Esophagus (tissue), 2 donors: ENCODE data around the gene PPP1R3C. TPM values are rescaled to one million over a fixed set of nuclear protein-coding genes. Genes with fewer than 3 reads are reported as not detected.

Experiments used
- H3K27ac ChIP-seq, 2 donors: one replicate each; pipeline ENCODE4 v1.5.1; 2013; ENCODE audit warnings: low read depth in 2 of 2, mild to moderate bottlenecking in 2 of 2, inconsistent platforms in 1 of 2, low read length in 1 of 2, moderate library complexity in 1 of 2
- H3K27me3 ChIP-seq, 2 donors: one replicate each; pipeline ENCODE4 v1.6.1; 2013; ENCODE audit warnings: low read length in 2 of 2, control low read depth in 1 of 2, mild to moderate bottlenecking in 1 of 2; ENCODE audit not compliant: insufficient read depth in 2 of 2, control insufficient read depth in 1 of 2
- H3K36me3 ChIP-seq, 2 donors: one replicate each; pipeline ENCODE4 v1.6.1; 2013; ENCODE audit warnings: low read length in 1 of 2; ENCODE audit not compliant: control insufficient read depth in 2 of 2, insufficient read depth in 2 of 2
- H3K4me1 ChIP-seq, 2 donors: one replicate each; pipeline ENCODE4 v1.6.1; 2013; ENCODE audit warnings: low read length in 1 of 2; ENCODE audit not compliant: control insufficient read depth in 2 of 2, insufficient read depth in 2 of 2
- H3K4me3 ChIP-seq, 2 donors: one replicate each; pipeline ENCODE4 v1.5.1; 2013; ENCODE audit warnings: low read length in 2 of 2, mild to moderate bottlenecking in 2 of 2, low read depth in 1 of 2, moderate library complexity in 1 of 2
- H3K9me3 ChIP-seq, 2 donors: one replicate each; pipeline ENCODE4 v1.6.1; 2013; ENCODE audit warnings: mild to moderate bottlenecking in 2 of 2, low read depth in 1 of 2, low read length in 1 of 2, moderate library complexity in 1 of 2; ENCODE audit not compliant: control insufficient read depth in 2 of 2, insufficient read depth in 1 of 2
- WGBS, 2 donors: extraction: QIAGEN DNeasy Blood & Tissue Kit; methylation state at CpG; one replicate each; pipeline ENCODE4 v1.1.7; 2013; 5-methylcytosine and 5-hydroxymethylcytosine counted together
- polyA plus RNA-seq, 2 donors: library from polyadenylated mRNA; stranded (reverse); fragments of 200-250 nt; gene quantifications; one replicate each; pipeline ENCODE4 v1.2.3, GENCODE V29; 2013
- donor health status: healthy with polysubstance abuse.
- donor health status: Bipolar disorder and iron deficiency.

The PPP1R3C gene
- polyA plus RNA-seq, 2 donors, result 50.0 to 59.4 TPM

DNA sequence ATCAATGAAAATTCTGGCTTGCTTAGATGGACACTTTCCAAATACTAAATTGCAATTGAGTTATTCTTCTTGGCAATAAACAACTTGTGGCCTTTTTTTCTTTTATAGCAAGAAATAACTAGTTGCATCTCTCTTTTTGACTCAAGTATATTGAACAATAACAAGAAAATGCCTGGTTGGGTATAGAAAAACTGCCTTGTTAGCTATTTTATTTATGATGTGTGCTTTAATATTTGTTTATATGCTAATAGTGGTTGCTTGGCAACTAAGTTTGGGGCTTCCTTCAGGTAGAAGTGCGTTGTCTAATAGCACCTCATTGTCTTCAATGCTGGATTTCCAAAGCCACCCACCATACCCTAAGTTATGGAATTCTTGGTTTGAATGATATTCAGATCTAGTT is 30.1 kb upstream of the PPP1R3C start:
- Histone ChIP-seq H3K4me3 (no peak overlapping the region), H3K9me3 (no peaks in the 10 kb centered on the region), H3K4me1 (no peaks in the 10 kb centered on the region), H3K27me3 (no peaks in the 10 kb centered on the region), H3K36me3 (no peaks in the 10 kb centered on the region), H3K27ac (no peak overlapping the region)
- WGBS, 2 donors, result 58 to 86% methylated on average over 1 of the region's 1 CpG

DNA sequence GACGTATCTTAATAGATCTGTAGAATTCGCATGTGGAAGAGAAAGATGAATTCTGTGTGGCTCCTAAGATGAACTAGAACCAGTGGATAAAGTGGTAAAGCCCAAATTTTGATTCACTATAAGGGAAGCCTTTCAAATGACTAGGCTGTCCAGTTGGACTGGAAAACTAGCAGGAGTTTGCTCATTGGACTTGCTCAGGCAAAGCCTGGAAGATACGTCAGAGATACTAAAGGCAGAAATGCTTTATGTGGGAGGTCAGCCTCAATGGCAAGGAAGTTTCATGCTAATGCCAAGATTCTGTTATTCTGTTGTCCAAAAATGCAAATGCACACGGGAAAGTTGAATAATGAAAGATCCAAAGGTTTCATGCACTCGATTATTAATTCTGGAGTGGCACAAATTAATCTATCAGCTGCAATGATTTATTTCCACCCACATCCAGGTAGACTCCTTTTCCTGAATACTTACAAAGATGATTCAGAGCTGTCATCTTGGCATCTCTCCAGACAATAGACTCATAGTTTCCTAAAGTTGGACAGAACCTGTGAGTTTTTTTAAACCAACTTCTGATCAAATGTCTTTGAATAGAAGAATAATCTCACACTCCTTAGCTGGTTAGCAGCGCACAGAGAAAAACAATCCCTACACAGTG is 20.5 kb upstream of the PPP1R3C start:
- Histone ChIP-seq H3K4me1 (no peaks in the 10 kb centered on the region), H3K4me3 (no peak overlapping the region), H3K27ac (peak overlapping the region in 1 of 2 donors; percentile 55), H3K27me3 (no peaks in the 10 kb centered on the region), H3K36me3 (no peaks in the 10 kb centered on the region), H3K9me3 (no peaks in the 10 kb centered on the region)
- WGBS, 2 donors, result 46 to 59% methylated on average over 6 of the region's 6 CpGs

DNA sequence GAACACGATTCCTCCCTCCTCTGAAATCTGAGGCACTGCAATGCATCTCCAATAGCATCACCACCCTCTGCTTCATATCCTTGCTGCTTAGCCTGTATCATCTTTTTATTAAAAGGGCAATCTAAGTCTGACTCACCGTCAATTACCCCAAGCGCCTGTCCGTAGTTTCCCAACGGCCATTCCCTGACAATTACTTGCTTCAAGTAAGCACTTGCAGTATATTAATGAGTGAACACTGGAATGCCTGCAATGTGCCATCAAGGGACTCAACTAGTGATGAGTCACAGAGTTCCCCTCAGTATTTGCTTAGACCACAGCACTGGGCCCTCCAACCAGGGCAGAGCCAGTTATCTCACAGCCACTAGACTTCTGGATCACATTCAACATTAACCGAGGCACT is 19.5 kb upstream of the PPP1R3C start:
- Histone ChIP-seq H3K27me3 (no peaks in the 10 kb centered on the region), H3K4me1 (no peaks in the 10 kb centered on the region), H3K4me3 (no peak overlapping the region), H3K27ac (peak overlapping the region in 1 of 2 donors; percentile 44), H3K9me3 (no peaks in the 10 kb centered on the region), H3K36me3 (no peaks in the 10 kb centered on the region)
- 53 to 54% methylated on average over 6 of the region's 6 CpGs for WGBS, 2 donors

DNA sequence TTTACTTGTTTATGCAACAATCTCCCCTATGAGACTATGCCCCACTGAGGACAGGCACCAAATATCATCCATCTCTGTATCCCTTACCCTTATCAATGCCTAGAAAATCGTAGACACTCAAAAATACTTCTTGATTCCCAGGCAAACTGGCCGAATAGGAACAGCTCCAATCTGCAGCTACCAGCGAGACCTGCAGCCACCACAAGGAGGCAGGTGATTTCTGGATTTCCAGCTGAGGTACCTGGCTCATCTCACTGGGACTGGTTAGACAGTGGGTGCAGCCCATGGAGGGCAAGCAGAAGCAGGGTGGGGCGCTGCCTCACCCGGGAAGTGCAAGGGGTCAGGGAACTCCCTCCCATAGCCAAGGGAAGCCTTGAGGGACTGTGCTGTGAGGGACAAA is 10.8 kb upstream of the PPP1R3C start:
- H3K4me3 ChIP-seq, result no peak overlapping the region
- H3K27me3 ChIP-seq, result no peaks in the 10 kb centered on the region
- H3K4me1 ChIP-seq, result no peaks in the 10 kb centered on the region
- no peak overlapping the region for H3K27ac ChIP-seq
- WGBS, 2 donors, result 65 to 70% methylated on average over 5 of the region's 5 CpGs
- no peaks in the 10 kb centered on the region for H3K36me3 ChIP-seq
- H3K9me3 ChIP-seq, result no peaks in the 10 kb centered on the region

DNA sequence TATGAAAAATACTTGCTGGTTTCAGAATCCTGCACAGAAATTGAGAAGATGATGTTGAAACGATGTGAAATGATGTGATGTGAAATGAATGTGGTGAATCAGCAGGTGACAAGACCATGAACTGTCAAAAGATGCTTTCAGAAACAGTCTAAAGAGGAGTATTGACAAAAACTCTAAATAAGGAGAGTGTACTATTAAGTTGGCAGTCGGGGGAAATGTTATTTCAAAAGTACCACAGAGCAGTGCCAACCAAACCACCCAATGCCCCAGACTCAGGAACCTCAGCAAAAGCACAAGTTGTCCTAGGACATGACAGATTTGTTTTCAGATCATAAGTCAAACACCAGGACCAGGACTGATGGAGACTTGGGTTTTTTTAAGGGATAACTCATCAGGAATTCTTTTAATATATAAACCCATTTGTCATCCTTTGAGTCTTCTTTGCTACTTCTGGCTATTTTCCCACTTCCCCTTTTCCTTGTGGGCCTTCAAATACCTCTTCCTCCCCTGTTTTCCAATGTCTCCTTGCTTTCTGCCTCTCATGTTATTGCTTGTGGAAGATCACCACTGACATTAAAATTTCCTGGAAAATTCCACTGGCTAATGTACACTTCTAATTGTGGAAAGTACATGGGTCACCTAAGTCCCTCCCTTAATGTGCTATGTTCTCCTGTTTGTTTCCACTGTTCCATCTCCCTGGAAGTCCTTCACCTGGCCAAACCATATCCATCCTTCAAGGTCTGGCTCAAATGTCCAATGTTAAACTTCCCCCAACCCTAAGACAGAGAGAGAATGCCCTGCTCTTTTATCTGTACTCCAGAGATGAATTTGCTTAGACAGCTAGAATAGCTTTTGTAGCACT is 10.2 kb upstream of the PPP1R3C start:
- Histone ChIP-seq H3K36me3 (no peaks in the 10 kb centered on the region), H3K4me1 (no peaks in the 10 kb centered on the region), H3K9me3 (no peaks in the 10 kb centered on the region), H3K27ac (no peak overlapping the region), H3K4me3 (no peak overlapping the region), H3K27me3 (no peaks in the 10 kb centered on the region)
- WGBS, 2 donors, result 60 to 63% methylated on average over 2 of the region's 2 CpGs

DNA sequence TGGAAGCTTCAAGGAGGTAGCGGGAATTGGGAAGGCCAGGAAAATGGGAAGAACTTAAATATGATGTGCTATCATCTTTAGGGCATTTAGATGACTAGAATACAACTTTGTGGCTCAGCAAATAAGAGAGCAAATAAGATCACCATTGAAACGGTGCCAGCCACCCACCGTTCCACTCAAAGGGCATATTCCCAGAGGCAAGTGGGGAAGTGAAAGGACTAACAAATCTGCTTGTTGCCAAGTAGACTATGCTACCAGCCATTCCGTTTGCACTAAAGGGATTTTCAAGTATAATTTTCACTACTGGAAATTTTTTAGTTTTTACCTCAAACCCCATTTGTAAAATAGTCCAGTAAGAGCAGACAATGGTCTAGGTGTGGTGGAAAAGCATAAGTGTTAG is 4.0 kb upstream of the PPP1R3C start:
- WGBS, 2 donors, result 68 to 74% methylated on average over 4 of the region's 4 CpGs
- no peaks in the 10 kb centered on the region for H3K36me3 ChIP-seq
- peaks cover 0 to 4% of the 10 kb centered on the region in 2 donors for H3K4me1 ChIP-seq
- no peak overlapping the region for H3K4me3 ChIP-seq
- H3K27me3 ChIP-seq, result no peaks in the 10 kb centered on the region
- H3K27ac ChIP-seq, result no peak overlapping the region
- no peaks in the 10 kb centered on the region for H3K9me3 ChIP-seq

DNA sequence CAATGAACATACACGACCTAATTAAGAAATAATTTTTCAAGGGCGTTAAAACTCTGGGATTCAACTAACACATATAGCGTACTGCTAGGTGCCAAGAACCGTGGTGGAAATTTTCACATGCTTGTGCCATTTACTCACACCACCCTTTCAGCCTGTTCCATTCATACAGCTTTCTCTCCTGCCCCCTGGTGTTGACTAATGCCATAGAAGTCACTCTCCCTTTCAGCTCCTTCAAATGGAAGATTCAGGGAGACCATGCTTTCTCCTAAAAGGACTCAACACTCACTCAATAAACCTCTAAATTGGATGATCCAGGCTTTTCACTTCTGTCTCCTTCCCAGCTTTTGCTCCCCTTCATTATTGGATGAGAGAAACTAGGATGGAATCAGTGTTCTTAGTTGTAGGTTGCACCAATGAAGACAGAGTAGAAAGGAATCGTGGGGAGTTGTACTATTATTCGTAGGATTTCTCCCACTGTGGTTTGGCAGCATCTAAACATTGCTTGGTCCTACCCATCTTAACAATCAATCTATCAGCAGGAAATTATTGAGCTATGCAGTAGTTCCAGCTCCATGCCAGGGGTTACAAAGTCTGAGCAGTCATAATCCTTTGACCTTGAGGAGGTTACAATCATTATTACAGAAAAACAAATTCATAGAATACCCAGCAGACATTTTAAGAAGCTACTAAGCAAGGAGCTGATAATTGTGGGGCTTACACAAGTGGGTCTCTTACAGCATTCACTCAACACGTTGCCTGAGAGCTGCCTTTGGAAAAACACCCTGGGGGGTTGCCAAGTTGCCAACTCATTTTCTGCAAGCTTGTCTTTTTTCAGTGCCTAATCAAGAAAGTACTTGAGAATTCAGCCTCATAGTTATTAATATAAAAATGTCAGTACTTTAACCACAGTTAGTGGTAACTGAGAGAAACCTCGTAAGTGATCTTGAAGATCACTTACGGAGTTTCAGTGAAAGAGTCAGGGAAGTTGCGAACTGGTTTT is 2.8 kb upstream of the PPP1R3C start:
- H3K27ac ChIP-seq, result no peak overlapping the region
- 49 to 50% methylated on average over 10 of the region's 10 CpGs for WGBS, 2 donors
- no peak overlapping the region for H3K4me3 ChIP-seq
- H3K27me3 ChIP-seq, result no peaks in the 10 kb centered on the region
- H3K4me1 ChIP-seq, result peaks cover 0 to 4% of the 10 kb centered on the region in 2 donors
- H3K36me3 ChIP-seq, result no peaks in the 10 kb centered on the region
- no peaks in the 10 kb centered on the region for H3K9me3 ChIP-seq

DNA sequence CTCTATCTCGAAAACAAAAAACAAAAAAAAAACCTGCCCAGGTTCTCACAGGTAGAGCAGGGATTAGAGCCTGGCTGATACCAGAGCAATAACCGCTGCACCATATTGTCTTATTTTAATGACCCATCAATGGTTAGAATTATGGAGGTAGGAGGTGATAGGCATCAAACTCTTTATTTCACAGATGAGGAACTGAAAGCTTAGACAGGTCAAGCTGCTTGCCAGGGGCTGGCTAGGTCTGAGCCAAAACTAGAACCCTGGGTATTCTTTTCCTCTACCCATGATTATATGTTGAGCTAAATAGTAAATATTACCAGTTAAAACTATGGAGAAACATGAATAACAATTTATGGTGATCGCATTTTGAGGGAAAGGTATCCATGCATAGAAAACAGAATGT is 2.0 kb upstream of the PPP1R3C start:
- Histone ChIP-seq H3K27ac (no peak overlapping the region), H3K9me3 (no peaks in the 10 kb centered on the region), H3K4me1 (peaks cover 0 to 4% of the 10 kb centered on the region in 2 donors), H3K27me3 (no peaks in the 10 kb centered on the region), H3K36me3 (no peaks in the 10 kb centered on the region), H3K4me3 (no peak overlapping the region)
- WGBS, 2 donors, result 84 to 88% methylated on average over 3 of the region's 3 CpGs

DNA sequence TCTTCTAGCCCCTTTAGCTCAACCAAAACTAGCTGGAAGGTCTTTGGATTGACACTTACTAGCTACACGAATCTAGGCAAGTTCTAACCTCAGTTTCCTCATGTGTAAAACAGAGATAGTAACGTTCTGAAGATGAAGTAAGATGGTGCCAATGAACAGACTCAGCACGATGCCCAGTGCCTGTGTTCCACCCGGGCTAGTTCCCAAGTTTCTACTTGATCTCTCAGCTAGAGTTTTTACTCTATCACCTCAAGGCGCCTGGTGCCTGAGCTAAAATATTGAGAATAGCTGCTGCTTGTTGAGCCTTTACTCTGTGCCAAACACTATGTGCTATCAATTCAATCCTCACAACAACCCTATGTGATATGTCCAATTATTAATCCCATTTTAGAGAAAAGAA is 1.4 kb upstream of the PPP1R3C start:
- Histone ChIP-seq H3K27ac (no peak overlapping the region), H3K4me1 (peaks cover 0 to 4% of the 10 kb centered on the region in 2 donors), H3K27me3 (no peaks in the 10 kb centered on the region), H3K9me3 (no peaks in the 10 kb centered on the region), H3K36me3 (no peaks in the 10 kb centered on the region), H3K4me3 (no peak overlapping the region)
- 60 to 64% methylated on average over 5 of the region's 5 CpGs for WGBS, 2 donors
